CD4-positive, alpha-beta T cell treated with Interleukin-10 for 1 hour (primary cell): ENCODE measurements around the gene NOC2L.
"Not testable (repeated sequence)": the region's sequence is repeated elsewhere in the genome, so short reads cannot be mapped to it uniquely, and the experiment has no call there.

Experiments used
- DNase-seq: peaks from one replicate; pipeline ENCODE4 v3.0.0-alpha.2; 2020

NOC2L gene

DNA sequence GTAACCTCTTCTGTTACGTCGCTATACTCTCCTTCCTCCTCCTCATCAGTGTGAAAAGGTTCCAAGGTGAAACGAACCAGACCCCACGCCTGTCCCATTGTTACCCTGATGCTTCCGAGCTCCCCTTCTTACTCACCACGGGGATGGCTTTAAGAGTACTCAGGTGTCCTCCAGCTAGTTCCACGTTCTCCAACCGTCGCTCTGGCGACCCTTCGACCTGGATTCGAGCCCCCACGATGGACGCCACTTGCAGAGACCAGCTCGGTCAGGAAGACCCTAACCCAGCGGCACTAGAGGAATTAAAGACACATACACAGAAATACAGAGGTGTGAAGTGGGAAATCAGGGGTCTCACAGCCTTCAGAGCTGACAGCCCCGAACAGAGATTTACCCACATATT lies 61.1 kb downstream of the NOC2L start:
- DNase-seq = not testable (repeated sequence)

DNA sequence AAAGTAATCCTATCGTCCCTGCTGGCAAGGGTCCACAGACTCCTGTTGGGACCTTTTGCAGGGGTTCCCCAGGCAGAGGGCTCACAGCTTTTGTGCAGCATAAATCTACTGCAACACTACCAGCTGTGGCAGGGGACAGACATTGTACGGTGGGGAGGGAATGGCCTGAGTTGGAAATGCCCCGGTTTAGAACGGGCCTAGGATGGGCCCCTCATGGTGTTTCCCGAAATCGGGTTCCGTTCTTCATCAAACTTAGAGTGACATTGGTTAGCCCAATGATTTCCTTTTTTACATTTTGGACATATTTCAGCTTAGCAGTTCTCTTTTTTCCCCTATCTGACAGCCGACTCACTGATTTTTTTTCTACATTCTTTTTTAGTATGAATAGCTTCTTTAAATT lies 61.8 kb downstream of the NOC2L start:
- DNase-seq = no peak
